Measurements from ENCODE around the gene TRAK2. TPM values are rescaled to one million over a fixed set of nuclear protein-coding genes. Genes with fewer than 3 reads are reported as not detected.

Gene TRAK2
- total RNA-seq, 1 experiment from 2014 or later: 12.8 TPM

GRCh38 chr2:201425952-201426351 lies 25.3 kb downstream of the TRAK2 start (continued):
- TF ChIP-seq ZNF281 (CRISPR knock-in tag; IDR thresholded peaks at IDR 0.05): no peak
- TF ChIP-seq ZNF532 (CRISPR knock-in tag; IDR thresholded peaks at IDR 0.05; ENCODE audit: borderline replicate concordance): no peak
- no peak for TF ChIP-seq ZBTB43 (CRISPR knock-in tag; IDR thresholded peaks at IDR 0.05)
- TF ChIP-seq EMX1 (CRISPR knock-in tag; IDR thresholded peaks at IDR 0.05): no peak
- no peak for TF ChIP-seq RELA (CRISPR knock-in tag; IDR thresholded peaks at IDR 0.05; ENCODE audit: borderline replicate concordance)
- TF ChIP-seq, protein P1, sequence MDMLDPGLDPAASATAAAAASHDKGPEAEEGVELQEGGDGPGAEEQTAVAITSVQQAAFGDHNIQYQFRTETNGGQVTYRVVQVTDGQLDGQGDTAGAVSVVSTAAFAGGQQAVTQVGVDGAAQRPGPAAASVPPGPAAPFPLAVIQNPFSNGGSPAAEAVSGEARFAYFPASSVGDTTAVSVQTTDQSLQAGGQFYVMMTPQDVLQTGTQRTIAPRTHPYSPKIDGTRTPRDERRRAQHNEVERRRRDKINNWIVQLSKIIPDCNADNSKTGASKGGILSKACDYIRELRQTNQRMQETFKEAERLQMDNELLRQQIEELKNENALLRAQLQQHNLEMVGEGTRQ (CRISPR knock-in tag; IDR thresholded peaks at IDR 0.05): no peak
- no peak for TF ChIP-seq ETV6 (CRISPR knock-in tag; IDR thresholded peaks at IDR 0.05)
- no peak for TF ChIP-seq KAT7 (CRISPR knock-in tag; IDR thresholded peaks at IDR 0.05; ENCODE audit: borderline replicate concordance)

DNA sequence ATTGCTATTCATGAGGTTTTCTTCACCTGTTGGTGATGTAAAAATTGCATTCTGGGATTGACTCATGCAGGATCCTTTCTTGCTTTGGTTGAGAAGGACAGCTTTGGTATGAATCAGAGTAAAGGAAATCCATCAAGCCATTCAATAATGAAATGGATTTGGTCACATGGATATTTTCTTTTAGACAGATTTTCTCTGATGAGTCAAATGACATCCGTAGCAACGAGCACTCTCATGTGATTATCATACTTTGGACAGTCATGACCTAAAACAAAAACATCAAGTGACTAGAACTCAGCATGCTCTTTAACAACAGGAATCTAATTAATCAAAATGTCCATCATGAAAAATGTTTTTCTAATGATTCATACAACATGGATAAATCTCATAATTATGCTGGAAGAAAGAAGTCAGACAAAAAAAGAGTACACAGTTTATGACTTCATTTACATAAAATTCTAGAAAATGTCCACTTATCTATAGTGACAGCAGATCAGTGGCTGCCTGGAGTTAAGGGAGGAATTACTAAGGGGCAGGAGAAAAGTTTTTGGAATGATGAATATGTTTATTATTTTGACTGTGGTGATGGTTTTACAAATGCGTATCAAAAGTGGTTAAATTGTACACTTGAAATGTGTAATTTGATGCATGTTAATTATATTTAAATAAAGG lies 30.7 kb downstream of the TRAK2 start:
- ChIA-PET CTCF (no interaction called here), POLR2A (no interaction called here)
- Mint-ChIP-seq H3K4me3 (no peak overlapping the region), H3K4me1 (peaks cover 7% of the 10 kb centered on the region), H3K27me3 (ENCODE audit: low read depth) (no peaks in the 10 kb centered on the region), H3K27ac (no peak overlapping the region), H3K36me3 (no peaks in the 10 kb centered on the region), H3K9me3 (no peaks in the 10 kb centered on the region)
- DNase-seq (ENCODE audit: low spot score) (no peak), ATAC-seq (no peak)
- TF ChIP-seq, protein P2, sequence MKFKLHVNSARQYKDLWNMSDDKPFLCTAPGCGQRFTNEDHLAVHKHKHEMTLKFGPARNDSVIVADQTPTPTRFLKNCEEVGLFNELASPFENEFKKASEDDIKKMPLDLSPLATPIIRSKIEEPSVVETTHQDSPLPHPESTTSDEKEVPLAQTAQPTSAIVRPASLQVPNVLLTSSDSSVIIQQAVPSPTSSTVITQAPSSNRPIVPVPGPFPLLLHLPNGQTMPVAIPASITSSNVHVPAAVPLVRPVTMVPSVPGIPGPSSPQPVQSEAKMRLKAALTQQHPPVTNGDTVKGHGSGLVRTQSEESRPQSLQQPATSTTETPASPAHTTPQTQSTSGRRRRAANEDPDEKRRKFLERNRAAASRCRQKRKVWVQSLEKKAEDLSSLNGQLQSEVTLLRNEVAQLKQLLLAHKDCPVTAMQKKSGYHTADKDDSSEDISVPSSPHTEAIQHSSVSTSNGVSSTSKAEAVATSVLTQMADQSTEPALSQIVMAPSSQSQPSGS (CRISPR knock-in tag; IDR thresholded peaks at IDR 0.05; ENCODE audit: borderline replicate concordance, low read depth): no peak
- TF ChIP-seq, protein P3, sequence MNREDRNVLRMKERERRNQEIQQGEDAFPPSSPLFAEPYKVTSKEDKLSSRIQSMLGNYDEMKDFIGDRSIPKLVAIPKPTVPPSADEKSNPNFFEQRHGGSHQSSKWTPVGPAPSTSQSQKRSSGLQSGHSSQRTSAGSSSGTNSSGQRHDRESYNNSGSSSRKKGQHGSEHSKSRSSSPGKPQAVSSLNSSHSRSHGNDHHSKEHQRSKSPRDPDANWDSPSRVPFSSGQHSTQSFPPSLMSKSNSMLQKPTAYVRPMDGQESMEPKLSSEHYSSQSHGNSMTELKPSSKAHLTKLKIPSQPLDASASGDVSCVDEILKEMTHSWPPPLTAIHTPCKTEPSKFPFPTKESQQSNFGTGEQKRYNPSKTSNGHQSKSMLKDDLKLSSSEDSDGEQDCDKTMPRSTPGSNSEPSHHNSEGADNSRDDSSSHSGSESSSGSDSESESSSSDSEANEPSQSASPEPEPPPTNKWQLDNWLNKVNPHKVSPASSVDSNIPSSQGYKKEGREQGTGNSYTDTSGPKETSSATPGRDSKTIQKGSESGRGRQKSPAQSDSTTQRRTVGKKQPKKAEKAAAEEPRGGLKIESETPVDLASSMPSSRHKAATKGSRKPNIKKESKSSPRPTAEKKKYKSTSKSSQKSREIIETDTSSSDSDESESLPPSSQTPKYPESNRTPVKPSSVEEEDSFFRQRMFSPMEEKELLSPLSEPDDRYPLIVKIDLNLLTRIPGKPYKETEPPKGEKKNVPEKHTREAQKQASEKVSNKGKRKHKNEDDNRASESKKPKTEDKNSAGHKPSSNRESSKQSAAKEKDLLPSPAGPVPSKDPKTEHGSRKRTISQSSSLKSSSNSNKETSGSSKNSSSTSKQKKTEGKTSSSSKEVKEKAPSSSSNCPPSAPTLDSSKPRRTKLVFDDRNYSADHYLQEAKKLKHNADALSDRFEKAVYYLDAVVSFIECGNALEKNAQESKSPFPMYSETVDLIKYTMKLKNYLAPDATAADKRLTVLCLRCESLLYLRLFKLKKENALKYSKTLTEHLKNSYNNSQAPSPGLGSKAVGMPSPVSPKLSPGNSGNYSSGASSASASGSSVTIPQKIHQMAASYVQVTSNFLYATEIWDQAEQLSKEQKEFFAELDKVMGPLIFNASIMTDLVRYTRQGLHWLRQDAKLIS (CRISPR knock-in tag; IDR thresholded peaks at IDR 0.05; ENCODE audit: borderline replicate concordance): no peak
- TF ChIP-seq TP53 (CRISPR knock-in tag; IDR thresholded peaks at IDR 0.05): no peak
- TF ChIP-seq ZNF416 (CRISPR knock-in tag; IDR thresholded peaks at IDR 0.05): no peak
- no peak for TF ChIP-seq CBFB (CRISPR knock-in tag; IDR thresholded peaks at IDR 0.05; ENCODE audit: low read depth)
- no peak for TF ChIP-seq HMGA2 (CRISPR knock-in tag; IDR thresholded peaks at IDR 0.05)
- no peak for TF ChIP-seq NR1H2 (CRISPR knock-in tag; IDR thresholded peaks at IDR 0.05)
- TF ChIP-seq, protein P4, sequence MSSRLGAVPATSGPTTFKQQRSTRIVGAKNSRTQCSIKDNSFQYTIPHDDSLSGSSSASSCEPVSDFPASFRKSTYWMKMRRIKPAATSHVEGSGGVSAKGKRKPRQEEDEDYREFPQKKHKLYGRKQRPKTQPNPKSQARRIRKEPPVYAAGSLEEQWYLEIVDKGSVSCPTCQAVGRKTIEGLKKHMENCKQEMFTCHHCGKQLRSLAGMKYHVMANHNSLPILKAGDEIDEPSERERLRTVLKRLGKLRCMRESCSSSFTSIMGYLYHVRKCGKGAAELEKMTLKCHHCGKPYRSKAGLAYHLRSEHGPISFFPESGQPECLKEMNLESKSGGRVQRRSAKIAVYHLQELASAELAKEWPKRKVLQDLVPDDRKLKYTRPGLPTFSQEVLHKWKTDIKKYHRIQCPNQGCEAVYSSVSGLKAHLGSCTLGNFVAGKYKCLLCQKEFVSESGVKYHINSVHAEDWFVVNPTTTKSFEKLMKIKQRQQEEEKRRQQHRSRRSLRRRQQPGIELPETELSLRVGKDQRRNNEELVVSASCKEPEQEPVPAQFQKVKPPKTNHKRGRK (CRISPR knock-in tag; IDR thresholded peaks at IDR 0.05; ENCODE audit: borderline replicate concordance): no peak
- TF ChIP-seq ZNF396 (CRISPR knock-in tag; IDR thresholded peaks at IDR 0.05; ENCODE audit: borderline replicate concordance): no peak

Measured in WTC11 (cell line).